ENCODE results near the gene VSTM4. TPM values are rescaled to one million over a fixed set of nuclear protein-coding genes. Genes with fewer than 3 reads are reported as not detected.

The VSTM4 gene
- total RNA-seq, 1 experiment from 2014 or later: not detected

DNA sequence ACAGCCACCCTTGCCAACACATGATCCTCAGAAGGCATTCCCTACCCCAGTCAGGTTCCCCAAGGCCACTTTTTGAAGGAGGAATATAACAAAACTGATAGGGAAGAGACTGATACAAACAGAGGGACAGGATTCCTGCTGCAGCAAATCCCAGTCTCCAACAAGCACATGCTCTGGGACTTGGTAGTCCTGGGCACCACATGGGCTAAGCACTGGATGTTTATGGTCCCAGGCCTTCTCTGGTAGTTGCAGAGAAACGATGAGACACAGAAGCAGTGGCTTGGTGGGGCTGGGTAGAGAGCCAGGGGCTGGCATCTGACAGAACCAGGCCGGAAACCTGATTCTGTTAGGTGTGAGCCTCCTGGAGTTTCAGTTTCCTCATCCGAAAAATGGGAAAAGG lies 3.2 kb downstream of the VSTM4 start:
- no peaks in the 10 kb centered on the region for H3K27me3 Mint-ChIP-seq (ENCODE audit: insufficient read depth, unreplicated experiment)

DNA sequence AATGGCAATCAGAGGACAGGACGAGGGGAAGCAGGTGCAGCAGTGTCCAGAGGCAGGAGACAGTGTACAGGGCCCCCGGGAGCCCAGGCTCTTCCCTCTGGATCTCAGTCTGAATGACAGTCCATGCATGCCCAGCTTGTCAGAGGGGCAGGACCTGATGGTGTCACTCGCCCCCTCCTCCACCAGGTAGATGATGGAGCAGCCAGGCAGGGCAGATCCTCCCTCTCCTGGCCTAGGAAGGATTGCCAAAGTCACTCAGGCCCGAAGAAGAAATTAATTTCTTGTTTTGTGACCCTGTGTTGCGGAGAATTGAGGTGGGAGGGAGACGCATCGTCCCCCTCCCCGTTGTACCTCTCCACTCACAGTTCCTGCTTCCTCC lies 4.0 kb downstream of the VSTM4 start:
- H3K9me3 Mint-ChIP-seq (ENCODE audit: unreplicated experiment): no peaks in the 10 kb centered on the region
- Histone ChIP-seq H3K27me3 (replicated peaks; ENCODE audit: control insufficient read depth, insufficient read depth, low read length) (peaks cover 1% of the 10 kb centered on the region), H3K36me3 (ENCODE audit: control insufficient read depth, insufficient read depth, low read length) (no peaks in the 10 kb centered on the region), H3K4me3 (ENCODE audit: low read depth, low read length) (no peak overlapping the region), H3K9me3 (no peaks in the 10 kb centered on the region), H3K4me1 (no peaks in the 10 kb centered on the region)
- H3K4me3 Mint-ChIP-seq (ENCODE audit: unreplicated experiment): no peak overlapping the region
- H3K4me1 Mint-ChIP-seq (ENCODE audit: low read depth, unreplicated experiment): no peaks in the 10 kb centered on the region
- DNase-seq: no peak
- TF ChIP-seq, protein P1, sequence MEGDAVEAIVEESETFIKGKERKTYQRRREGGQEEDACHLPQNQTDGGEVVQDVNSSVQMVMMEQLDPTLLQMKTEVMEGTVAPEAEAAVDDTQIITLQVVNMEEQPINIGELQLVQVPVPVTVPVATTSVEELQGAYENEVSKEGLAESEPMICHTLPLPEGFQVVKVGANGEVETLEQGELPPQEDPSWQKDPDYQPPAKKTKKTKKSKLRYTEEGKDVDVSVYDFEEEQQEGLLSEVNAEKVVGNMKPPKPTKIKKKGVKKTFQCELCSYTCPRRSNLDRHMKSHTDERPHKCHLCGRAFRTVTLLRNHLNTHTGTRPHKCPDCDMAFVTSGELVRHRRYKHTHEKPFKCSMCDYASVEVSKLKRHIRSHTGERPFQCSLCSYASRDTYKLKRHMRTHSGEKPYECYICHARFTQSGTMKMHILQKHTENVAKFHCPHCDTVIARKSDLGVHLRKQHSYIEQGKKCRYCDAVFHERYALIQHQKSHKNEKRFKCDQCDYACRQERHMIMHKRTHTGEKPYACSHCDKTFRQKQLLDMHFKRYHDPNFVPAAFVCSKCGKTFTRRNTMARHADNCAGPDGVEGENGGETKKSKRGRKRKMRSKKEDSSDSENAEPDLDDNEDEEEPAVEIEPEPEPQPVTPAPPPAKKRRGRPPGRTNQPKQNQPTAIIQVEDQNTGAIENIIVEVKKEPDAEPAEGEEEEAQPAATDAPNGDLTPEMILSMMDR (IDR thresholded peaks at IDR 0.05; ENCODE audit: insufficient read depth in 1 of 2, low read depth in 1 of 2, low read length in 1 of 2, severe bottlenecking in 1 of 2, unreplicated experiment in 1 of 2): no peak
- CTCF ChIA-PET: no interaction called here
- no peaks in the 10 kb centered on the region for H3K36me3 Mint-ChIP-seq (ENCODE audit: insufficient read depth, unreplicated experiment)
- POLR2A ChIA-PET: no interaction called here
- no TSS peak for BruUV-seq (replicated peaks)
- peaks cover 3% of the 10 kb centered on the region for H3K27me3 Mint-ChIP-seq (ENCODE audit: insufficient read depth, unreplicated experiment)
- intact Hi-C loops (cut with micrococcal nuclease; ENCODE audit: unreplicated experiment): no loop called here
- H3K27ac Mint-ChIP-seq (ENCODE audit: unreplicated experiment): no peak overlapping the region

More for the DNA sequence above, 3.2 kb downstream of the VSTM4 start:
- intact Hi-C loops (cut with micrococcal nuclease; ENCODE audit: unreplicated experiment): no loop called here
- TF ChIP-seq, protein P1 (IDR thresholded peaks at IDR 0.05; ENCODE audit: insufficient read depth in 1 of 2, low read depth in 1 of 2, low read length in 1 of 2, severe bottlenecking in 1 of 2, unreplicated experiment in 1 of 2): no peak
- Mint-ChIP-seq H3K36me3 (ENCODE audit: insufficient read depth, unreplicated experiment) (no peaks in the 10 kb centered on the region), H3K27ac (ENCODE audit: unreplicated experiment) (no peak overlapping the region), H3K4me3 (ENCODE audit: unreplicated experiment) (no peak overlapping the region), H3K9me3 (ENCODE audit: unreplicated experiment) (no peaks in the 10 kb centered on the region), H3K4me1 (ENCODE audit: low read depth, unreplicated experiment) (no peaks in the 10 kb centered on the region)
- H3K9me3 ChIP-seq: no peaks in the 10 kb centered on the region
- H3K27me3 ChIP-seq (replicated peaks; ENCODE audit: control insufficient read depth, insufficient read depth, low read length): peaks cover 1% of the 10 kb centered on the region
- ChIA-PET POLR2A (no interaction called here), CTCF (no interaction called here)
- no peak overlapping the region for H3K4me3 ChIP-seq (ENCODE audit: low read depth, low read length)
- no TSS peak for BruUV-seq (replicated peaks)
- no peaks in the 10 kb centered on the region for H3K36me3 ChIP-seq (ENCODE audit: control insufficient read depth, insufficient read depth, low read length)
- no peaks in the 10 kb centered on the region for H3K4me1 ChIP-seq
- no peak for DNase-seq

DNA sequence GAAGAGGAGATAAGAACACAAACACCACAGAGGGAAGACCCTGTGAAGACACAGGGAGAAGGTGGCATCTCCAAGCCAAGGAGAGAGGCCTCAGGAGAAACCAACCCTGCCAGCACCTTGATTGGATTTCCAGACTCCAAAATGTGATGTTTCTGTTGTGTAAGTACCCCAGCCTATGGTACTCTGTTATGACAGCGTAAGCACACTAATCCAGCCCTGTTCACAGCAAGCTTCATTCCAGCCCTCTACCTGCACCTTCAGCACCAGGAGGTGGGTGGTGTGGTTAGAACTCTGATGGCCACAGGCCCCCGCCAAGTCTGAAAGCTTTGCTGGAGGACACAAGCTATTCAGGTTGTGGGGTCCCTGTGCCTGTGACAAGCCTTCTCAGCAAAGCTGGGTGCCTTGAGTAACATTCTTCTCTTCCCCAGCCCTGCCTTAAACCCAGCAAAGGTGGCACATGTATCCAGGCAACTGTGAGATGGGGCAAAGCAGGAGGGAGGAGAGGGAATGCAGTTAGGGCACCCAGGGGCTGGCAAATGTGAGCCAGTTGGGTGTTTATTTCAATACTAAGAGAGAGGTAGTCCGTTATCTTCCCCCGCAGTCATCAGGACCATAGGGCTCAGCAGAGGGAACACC lies 4.5 kb downstream of the VSTM4 start:
- H3K27me3 Mint-ChIP-seq (ENCODE audit: insufficient read depth, unreplicated experiment): peaks cover 3% of the 10 kb centered on the region

More for the DNA sequence above, 4.5 kb downstream of the VSTM4 start:
- no peaks in the 10 kb centered on the region for H3K9me3 Mint-ChIP-seq (ENCODE audit: unreplicated experiment)
- intact Hi-C loops (cut with micrococcal nuclease; ENCODE audit: unreplicated experiment): no loop called here
- DNase-seq: no peak
- H3K4me1 ChIP-seq: no peaks in the 10 kb centered on the region
- H3K36me3 ChIP-seq (ENCODE audit: control insufficient read depth, insufficient read depth, low read length): no peaks in the 10 kb centered on the region
- no peaks in the 10 kb centered on the region for H3K4me1 Mint-ChIP-seq (ENCODE audit: low read depth, unreplicated experiment)
- BruUV-seq (replicated peaks): no TSS peak
- ChIA-PET CTCF (no interaction called here), POLR2A (no interaction called here)
- peaks cover 1% of the 10 kb centered on the region for H3K27me3 ChIP-seq (replicated peaks; ENCODE audit: control insufficient read depth, insufficient read depth, low read length)
- H3K4me3 Mint-ChIP-seq (ENCODE audit: unreplicated experiment): no peak overlapping the region
- H3K4me3 ChIP-seq (ENCODE audit: low read depth, low read length): no peak overlapping the region
- H3K9me3 ChIP-seq: no peaks in the 10 kb centered on the region
- no peaks in the 10 kb centered on the region for H3K36me3 Mint-ChIP-seq (ENCODE audit: insufficient read depth, unreplicated experiment)
- TF ChIP-seq, protein P1 (IDR thresholded peaks at IDR 0.05; ENCODE audit: insufficient read depth in 1 of 2, low read depth in 1 of 2, low read length in 1 of 2, severe bottlenecking in 1 of 2, unreplicated experiment in 1 of 2): no peak
- H3K27ac Mint-ChIP-seq (ENCODE audit: unreplicated experiment): no peak overlapping the region
